Mesenchymal stem cell (in vitro differentiated cells and primary cell): Measurements from ENCODE around the gene MISP3.
"Not testable (repeated sequence)": the region's sequence is repeated elsewhere in the genome, so short reads cannot be mapped to it uniquely, and the experiment has no call there.

ENCODE experiments used
- DNase-seq: peaks from one replicate; pipeline ENCODE4 v3.0.0-alpha.2; 2013
- H2AFZ ChIP-seq: one replicate; pipeline ENCODE4 v1.6.1; 2013; ENCODE audit warnings: low read depth, mild to moderate bottlenecking, control low read depth, inconsistent platforms, low read length, moderate library complexity
- H2AK5ac ChIP-seq: 2 replicates; pipeline ENCODE4 v1.6.1; 2013; ENCODE audit warnings: low read length, moderate library complexity, mild to moderate bottlenecking, inconsistent platforms; ENCODE audit not compliant: severe bottlenecking
- H2BK120ac ChIP-seq: one replicate; pipeline ENCODE4 v1.6.1; 2013; ENCODE audit warnings: low read depth, mild to moderate bottlenecking, inconsistent platforms, low read length, moderate library complexity
- H2BK12ac ChIP-seq, 2 experiments: one replicate each; pipeline ENCODE4 v1.6.1; 2013; ENCODE audit warnings: inconsistent platforms in 2 of 2, low read length in 2 of 2, mild to moderate bottlenecking in 2 of 2, moderate library complexity in 2 of 2, control low read depth in 1 of 2
- H2BK15ac ChIP-seq: one replicate; pipeline ENCODE4 v1.6.1; 2013; ENCODE audit warnings: mild to moderate bottlenecking, low read depth, inconsistent platforms; ENCODE audit not compliant: poor library complexity, severe bottlenecking
- H2BK5ac ChIP-seq: 2 replicates; pipeline ENCODE4 v1.6.1; 2013; ENCODE audit warnings: low read depth, mild to moderate bottlenecking, low read length, control low read depth, inconsistent platforms; ENCODE audit not compliant: poor library complexity, severe bottlenecking
- H3K14ac ChIP-seq, 2 experiments: one replicate each; pipeline ENCODE4 v1.6.1; 2013; ENCODE audit warnings: inconsistent platforms in 2 of 2, low read length in 2 of 2, control low read depth in 1 of 2, mild to moderate bottlenecking in 1 of 2, moderate library complexity in 1 of 2
- H3K18ac ChIP-seq, 2 experiments: one replicate each; pipeline ENCODE4 v1.6.1; 2013; ENCODE audit warnings: inconsistent platforms in 2 of 2, low read length in 2 of 2, control low read depth in 1 of 2, low read depth in 1 of 2, mild to moderate bottlenecking in 1 of 2
- H3K23ac ChIP-seq, 2 experiments: one replicate each; pipeline ENCODE4 v1.6.1; 2013; ENCODE audit warnings: inconsistent platforms in 2 of 2, low read length in 2 of 2, mild to moderate bottlenecking in 2 of 2, moderate library complexity in 2 of 2, control low read depth in 1 of 2
- H3K27ac ChIP-seq: 2 replicates; pipeline ENCODE4 v1.5.1; 2013; ENCODE audit warnings: mild to moderate bottlenecking, moderate library complexity, low read length, control low read depth, inconsistent platforms; ENCODE audit not compliant: poor library complexity, severe bottlenecking
- H3K27me3 ChIP-seq, 2 experiments: 2 replicates each; pipeline versions ENCODE4 v1.6.1 to v1.7.0; 2013; ENCODE audit warnings: low read length in 2 of 2, mild to moderate bottlenecking in 2 of 2, moderate library complexity in 2 of 2, control low read depth in 1 of 2, inconsistent platforms in 1 of 2; ENCODE audit not compliant: control insufficient read depth in 1 of 2, insufficient read depth in 1 of 2
- H3K36me3 ChIP-seq, 2 experiments: 2 replicates each; pipeline versions ENCODE4 v1.6.1 to v1.7.0; 2013; ENCODE audit warnings: low read length in 2 of 2, control low read depth in 1 of 2, inconsistent platforms in 1 of 2, low read depth in 1 of 2, mild to moderate bottlenecking in 1 of 2; ENCODE audit not compliant: insufficient read depth in 2 of 2, control insufficient read depth in 1 of 2
- H3K4ac ChIP-seq, 2 experiments: one replicate each; pipeline ENCODE4 v1.6.1; 2013; ENCODE audit warnings: inconsistent platforms in 2 of 2, low read length in 2 of 2, mild to moderate bottlenecking in 2 of 2, moderate library complexity in 2 of 2, control low read depth in 1 of 2, low read depth in 1 of 2
- H3K4me1 ChIP-seq: 2 replicates; pipeline ENCODE4 v1.6.1; 2013; ENCODE audit warnings: low read depth, low read length, control low read depth; ENCODE audit not compliant: control insufficient read depth, insufficient read depth
- H3K4me2 ChIP-seq: 2 replicates; pipeline ENCODE4 v1.6.1; 2013; ENCODE audit warnings: low read length, mild to moderate bottlenecking, inconsistent platforms; ENCODE audit not compliant: poor library complexity, severe bottlenecking
- H3K4me3 ChIP-seq, 2 experiments: 2 replicates each; pipeline versions ENCODE4 v1.5.1 to v1.7.0; 2013; ENCODE audit warnings: low read length in 2 of 2, mild to moderate bottlenecking in 2 of 2, control low read depth in 1 of 2, low read depth in 1 of 2; ENCODE audit not compliant: insufficient read depth in 1 of 2
- H3K79me1 ChIP-seq: replicated peaks from 2 replicates; pipeline ENCODE4 v1.6.1; 2013; ENCODE audit warnings: mild to moderate bottlenecking, control low read depth, low read length, inconsistent platforms; ENCODE audit not compliant: poor library complexity, severe bottlenecking
- H3K9ac ChIP-seq: 2 replicates; pipeline ENCODE4 v1.7.0; 2013; ENCODE audit warnings: mild to moderate bottlenecking, low read length, moderate library complexity
- H3K9me3 ChIP-seq: 2 replicates; pipeline ENCODE4 v1.7.0; 2013; ENCODE audit warnings: mild to moderate bottlenecking, low read length; ENCODE audit not compliant: control insufficient read depth
- H4K8ac ChIP-seq: one replicate; pipeline ENCODE4 v1.6.1; 2013; ENCODE audit warnings: inconsistent platforms, mild to moderate bottlenecking, low read length, moderate library complexity
- H4K91ac ChIP-seq: one replicate; pipeline ENCODE4 v1.6.1; 2013; ENCODE audit warnings: mild to moderate bottlenecking, low read length, inconsistent platforms
- WGBS: methylation state at CpG from one replicate; pipeline ENCODE4 v1.1.7; 2013; ENCODE audit warnings: mixed read lengths; 5-methylcytosine and 5-hydroxymethylcytosine counted together

MISP3 gene

GRCh38 chr19:14050512-14050911 is 22.1 kb upstream of the MISP3 start:
- no peak for DNase-seq
- H3K4ac ChIP-seq = no peak overlapping the region
- H2BK12ac ChIP-seq = no peak overlapping the region
- H4K91ac ChIP-seq = no peak overlapping the region
- no peak overlapping the region for H3K4me2 ChIP-seq
- H3K18ac ChIP-seq = no peak overlapping the region
- no peaks in the 10 kb centered on the region for H3K79me1 ChIP-seq
- no peak overlapping the region for H3K27ac ChIP-seq
- WGBS = 98% methylated on average over 4 of the region's 4 CpGs
- H3K14ac ChIP-seq = no peak overlapping the region
- H3K36me3 ChIP-seq = peaks cover 0 to 19% of the 10 kb centered on the region in 2 experiments
- H2AK5ac ChIP-seq = no peak overlapping the region
- H2BK120ac ChIP-seq = no peak overlapping the region
- no peak overlapping the region for H2BK15ac ChIP-seq
- H3K9me3 ChIP-seq = peaks cover 3% of the 10 kb centered on the region
- H3K9ac ChIP-seq = no peak overlapping the region
- no peak overlapping the region for H3K4me3 ChIP-seq
- peaks cover 4% of the 10 kb centered on the region for H3K4me1 ChIP-seq
- no peak overlapping the region for H2AFZ ChIP-seq
- no peak overlapping the region for H2BK5ac ChIP-seq
- no peak overlapping the region for H3K23ac ChIP-seq
- peaks cover 4 to 8% of the 10 kb centered on the region in 2 experiments for H3K27me3 ChIP-seq
- H4K8ac ChIP-seq = no peak overlapping the region

GRCh38 chr19:14050961-14051360 is 21.6 kb upstream of the MISP3 start:
- H3K36me3 ChIP-seq = peaks cover 0 to 19% of the 10 kb centered on the region in 2 experiments
- not testable (repeated sequence) for H3K4ac ChIP-seq, H3K4me2 ChIP-seq, H3K18ac ChIP-seq, H3K4me3 ChIP-seq, H2AFZ ChIP-seq, H3K79me1 ChIP-seq, H3K23ac ChIP-seq, H3K9me3 ChIP-seq, H2BK15ac ChIP-seq, H3K9ac ChIP-seq, H3K27ac ChIP-seq, H2AK5ac ChIP-seq, H4K91ac ChIP-seq, H3K14ac ChIP-seq, DNase-seq, H2BK120ac ChIP-seq, H3K27me3 ChIP-seq, H3K4me1 ChIP-seq, H2BK5ac ChIP-seq, H2BK12ac ChIP-seq, H4K8ac ChIP-seq
- WGBS = 90% methylated on average over 10 of the region's 11 CpGs

- Histone ChIP-seq H3K36me3 (peaks cover 0 to 14% of the 10 kb centered on the region in 2 experiments), H3K79me1 (no peaks in the 10 kb centered on the region), H2BK5ac (no peak overlapping the region), H2BK12ac (no peak overlapping the region), H3K9me3 (peaks cover 3% of the 10 kb centered on the region), H2AK5ac (no peak overlapping the region), H3K4me1 (peaks cover 2% of the 10 kb centered on the region), H2BK15ac (no peak overlapping the region), H3K9ac (no peak overlapping the region), H4K91ac (no peak overlapping the region), H3K27ac (no peak overlapping the region), H3K4me3 (no peak overlapping the region), H3K14ac (no peak overlapping the region), H2BK120ac (no peak overlapping the region), H4K8ac (no peak overlapping the region), H3K27me3 (peaks cover 4 to 18% of the 10 kb centered on the region in 2 experiments), H3K23ac (no peak overlapping the region), H3K18ac (no peak overlapping the region), H3K4me2 (no peak overlapping the region), H2AFZ (no peak overlapping the region), H3K4ac (no peak overlapping the region)
- DNase-seq = no peak
- 89% methylated on average over 9 of the region's 9 CpGs for WGBS
Measured at GRCh38 chr19:14051980-14052379, 20.6 kb upstream of the MISP3 start.

GRCh38 chr19:14052470-14052869 is 20.1 kb upstream of the MISP3 start:
- Histone ChIP-seq H3K23ac (no peak overlapping the region), H2BK12ac (no peak overlapping the region), H3K4ac (no peak overlapping the region), H3K4me3 (no peak overlapping the region), H3K9me3 (peaks cover 3% of the 10 kb centered on the region), H2BK120ac (no peak overlapping the region), H3K14ac (no peak overlapping the region), H3K4me2 (no peak overlapping the region), H3K18ac (no peak overlapping the region), H3K27ac (no peak overlapping the region), H2BK15ac (no peak overlapping the region), H4K91ac (no peak overlapping the region), H3K36me3 (peaks cover 0 to 14% of the 10 kb centered on the region in 2 experiments), H2AK5ac (no peak overlapping the region), H2BK5ac (no peak overlapping the region), H3K4me1 (peaks cover 7% of the 10 kb centered on the region), H2AFZ (no peak overlapping the region), H3K79me1 (no peaks in the 10 kb centered on the region), H3K27me3 (peaks cover 4 to 18% of the 10 kb centered on the region in 2 experiments), H4K8ac (no peak overlapping the region), H3K9ac (no peak overlapping the region)
- DNase-seq = no peak
- WGBS = 93% methylated on average over 5 of the region's 6 CpGs
